ENCODE results near the gene CARMIL1.
A peak's percentile ranks its signal among the peaks of the same experiment; 100 is the strongest.

The CARMIL1 gene

DNA sequence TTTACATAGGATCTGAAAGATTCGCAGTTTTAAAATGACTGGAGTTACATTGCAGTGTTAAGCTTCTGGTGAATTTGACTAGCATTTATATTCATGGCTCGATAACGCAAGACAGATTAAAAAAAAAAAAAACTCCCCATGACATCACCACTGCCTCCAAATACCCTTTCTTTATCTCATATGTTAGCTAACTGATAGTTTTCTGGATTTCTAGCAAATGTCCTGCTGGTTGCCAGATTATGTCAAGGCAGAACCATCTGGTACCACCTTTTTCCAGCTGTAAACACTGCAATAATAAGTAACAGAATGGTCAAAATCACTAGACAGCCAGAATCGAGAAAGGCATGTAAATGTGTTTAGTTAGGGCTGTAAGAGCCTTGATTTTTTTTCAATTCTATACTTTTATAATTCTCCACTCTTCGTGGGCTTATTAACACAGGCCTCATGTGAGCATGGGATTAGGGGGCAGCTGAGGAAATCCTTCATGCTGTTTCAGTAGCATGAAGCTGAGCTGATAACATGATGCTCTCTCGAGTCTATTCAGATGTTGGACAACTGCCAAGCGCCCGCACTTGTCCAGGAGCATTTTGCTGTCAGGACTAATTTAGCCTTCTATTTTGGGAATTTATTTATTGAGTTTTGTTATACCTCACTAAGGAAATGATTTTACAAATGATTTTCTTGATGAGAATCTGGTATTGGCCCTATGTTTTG is 206.8 kb downstream of the CARMIL1 start:
- no peak for DNase-seq

- no peak for DNase-seq
Measured at GRCh38 chr6:25486550-25486949, 207.4 kb downstream of the CARMIL1 start.

DNA sequence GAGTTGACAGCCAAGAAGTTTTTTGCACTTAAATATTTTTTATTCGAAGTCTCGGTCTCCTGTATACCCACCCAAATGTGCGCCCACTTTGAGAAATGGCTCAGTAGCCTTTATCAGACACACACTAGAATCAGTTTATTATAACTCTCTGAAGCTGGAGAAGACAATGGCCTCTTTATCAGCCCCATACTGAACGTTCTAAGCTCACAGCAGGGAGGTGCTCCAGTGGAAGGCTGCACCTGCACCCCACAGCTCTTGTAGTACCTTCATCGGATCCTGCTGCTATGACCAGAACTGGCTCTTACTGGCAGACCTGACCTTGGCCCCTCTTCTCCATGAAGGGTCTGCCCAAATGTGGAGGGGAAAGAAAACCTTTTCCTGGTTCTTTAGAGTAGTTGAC is 207.8 kb downstream of the CARMIL1 start:
- no peak for DNase-seq

- DNase-seq, result no peak
Measured at GRCh38 chr6:25488156-25488555, 209.0 kb downstream of the CARMIL1 start.

- no peak for DNase-seq
Measured at GRCh38 chr6:25489399-25489798, 210.2 kb downstream of the CARMIL1 start.

GRCh38 chr6:25490018-25490801 is 211.0 kb downstream of the CARMIL1 start:
- peak; percentile 67 for DNase-seq

DNA sequence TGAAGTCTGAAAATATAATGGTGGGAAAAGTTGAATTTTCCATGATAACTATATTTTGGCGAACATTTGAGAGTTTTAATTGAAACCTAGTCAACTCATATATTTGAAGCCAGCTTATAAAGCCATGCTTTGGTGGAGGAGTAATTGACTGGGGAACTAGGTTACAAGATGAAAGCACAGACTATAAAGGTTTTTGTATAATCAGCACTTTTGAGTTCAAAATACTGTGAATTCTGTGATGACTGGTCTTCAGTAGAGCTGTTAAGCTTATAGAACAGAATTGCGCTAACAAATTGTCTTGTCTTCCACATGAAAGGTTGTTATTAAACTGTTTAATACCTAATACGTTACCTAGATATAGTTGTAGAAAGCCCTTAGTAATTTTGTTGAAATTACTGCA is 213.8 kb downstream of the CARMIL1 start:
- DNase-seq, result no peak

- no peak for DNase-seq
Measured at GRCh38 chr6:25494469-25494868, 215.3 kb downstream of the CARMIL1 start.

DNA sequence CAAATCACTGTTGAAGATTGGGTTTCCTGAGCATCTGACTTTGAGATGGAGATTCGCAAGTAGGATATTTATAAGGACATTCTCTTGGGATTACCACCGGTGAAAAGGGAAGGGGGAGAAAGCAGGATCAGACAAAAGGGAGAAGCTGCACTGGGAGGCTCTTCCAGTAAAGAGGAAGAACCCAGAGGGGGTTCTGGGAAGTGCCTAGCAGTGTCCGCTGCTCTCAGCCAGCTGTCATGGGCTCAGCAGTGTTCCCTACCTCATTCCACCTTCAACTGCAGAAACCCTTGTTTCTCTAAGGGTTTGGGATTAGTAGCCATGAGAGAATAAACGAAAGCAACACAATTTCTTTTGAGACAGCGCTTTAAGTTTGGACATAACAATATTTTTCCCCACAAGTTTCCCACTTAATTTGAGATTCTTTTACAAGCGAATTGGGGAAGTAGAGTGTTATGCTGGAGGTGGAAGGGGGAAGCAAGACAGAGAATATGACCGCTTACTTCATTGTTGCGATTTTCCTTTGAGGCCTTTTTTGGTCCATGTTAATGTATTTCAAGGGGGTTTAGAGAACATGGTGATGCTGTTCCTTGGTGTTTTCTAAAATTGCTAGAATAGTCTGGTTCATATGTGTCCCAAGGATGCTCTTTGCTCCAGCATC is 218.3 kb downstream of the CARMIL1 start:
- DNase-seq, result no peak

GRCh38 chr6:25498505-25498904 is 219.3 kb downstream of the CARMIL1 start:
- no peak for DNase-seq

DNA sequence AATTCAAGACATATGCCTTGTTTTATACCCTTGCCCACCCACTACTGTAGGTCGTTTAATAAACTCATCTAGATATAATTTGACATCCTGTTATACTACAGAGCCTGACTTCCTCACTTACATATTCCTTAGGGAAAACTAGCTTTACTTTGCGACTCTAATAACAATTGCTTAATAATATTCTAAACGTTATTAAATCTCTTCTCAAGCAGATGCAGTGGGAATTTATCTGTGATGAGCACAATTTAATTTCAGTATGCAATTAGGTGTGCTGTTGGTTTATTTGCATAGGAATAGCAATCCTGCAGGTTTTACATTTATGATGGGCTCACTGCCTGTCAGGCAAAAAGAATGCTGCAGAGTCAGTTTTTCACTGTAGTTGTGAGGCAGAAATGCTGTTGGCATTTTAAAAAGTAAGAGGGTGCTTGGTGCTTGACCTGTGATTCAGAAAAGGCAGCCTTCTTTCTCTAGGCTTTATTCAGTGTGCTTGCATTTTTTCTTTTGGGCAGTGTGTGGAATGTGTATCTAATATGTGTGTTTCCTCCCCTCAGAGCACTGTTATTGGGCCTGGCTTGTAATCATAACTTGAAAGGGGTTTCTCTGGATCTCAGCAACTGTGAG is 220.6 kb downstream of the CARMIL1 start:
- DNase-seq, result peak; percentile 14

DNA sequence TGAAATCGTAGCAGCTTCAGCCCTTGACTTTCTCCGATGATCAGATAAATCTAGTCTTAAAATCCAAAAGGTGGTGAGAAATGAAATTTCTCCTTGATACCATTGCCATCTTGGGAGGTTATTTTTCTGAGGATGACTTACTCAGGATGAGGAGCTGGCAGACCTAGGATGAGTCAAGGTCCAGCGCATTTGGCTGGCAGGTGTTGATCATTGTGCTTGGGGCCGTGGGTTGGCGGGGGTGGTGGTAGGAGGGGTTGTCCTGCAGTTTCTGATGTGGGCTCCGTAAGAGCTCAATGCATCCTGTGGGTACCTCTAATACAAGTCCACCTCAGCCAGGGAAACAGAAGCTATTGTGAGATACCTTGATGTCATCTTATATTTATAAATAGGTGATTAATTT is 224.5 kb downstream of the CARMIL1 start:
- no peak for DNase-seq

DNA sequence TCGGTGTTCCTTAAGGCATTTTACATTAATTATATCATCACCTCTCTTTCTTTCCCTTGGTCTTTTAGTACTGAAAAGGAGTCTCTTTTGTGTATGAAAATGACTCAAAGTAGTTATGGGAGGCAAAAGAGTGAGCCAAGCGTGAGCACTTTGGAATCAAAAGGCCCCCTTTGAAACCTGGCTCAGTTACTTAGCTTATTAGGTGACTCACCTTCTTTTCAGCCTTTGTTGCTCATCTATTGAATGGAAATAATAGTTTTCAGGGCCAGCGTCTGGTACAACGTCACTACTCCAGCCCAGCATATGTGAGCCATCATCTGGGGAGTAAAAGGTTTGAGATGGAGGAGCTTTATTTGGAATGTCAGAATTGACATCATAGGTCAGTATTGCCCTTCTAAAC is 225.5 kb downstream of the CARMIL1 start:
- no peak for DNase-seq

DNA sequence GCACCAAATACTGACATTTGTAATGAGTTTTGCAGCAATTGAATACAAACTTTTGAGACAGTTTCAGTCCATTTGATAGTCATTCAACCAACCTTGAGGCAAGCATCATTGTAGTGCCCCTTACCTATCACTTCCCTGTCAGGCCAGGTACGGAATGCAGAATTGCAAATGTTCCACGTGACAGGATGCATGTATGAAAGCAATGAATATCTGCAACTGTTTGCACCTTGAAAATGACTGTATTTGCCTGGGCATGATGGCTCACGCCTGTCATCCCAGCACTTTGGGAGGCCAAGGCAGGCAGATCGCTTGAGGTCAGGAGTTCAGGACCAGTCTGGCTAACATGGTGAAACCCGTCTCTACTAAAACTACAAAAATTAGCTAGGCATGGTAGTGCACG is 226.8 kb downstream of the CARMIL1 start:
- DNase-seq, result no peak

GRCh38 chr6:25508051-25508450 is 228.9 kb downstream of the CARMIL1 start:
- DNase-seq, result no peak

DNA sequence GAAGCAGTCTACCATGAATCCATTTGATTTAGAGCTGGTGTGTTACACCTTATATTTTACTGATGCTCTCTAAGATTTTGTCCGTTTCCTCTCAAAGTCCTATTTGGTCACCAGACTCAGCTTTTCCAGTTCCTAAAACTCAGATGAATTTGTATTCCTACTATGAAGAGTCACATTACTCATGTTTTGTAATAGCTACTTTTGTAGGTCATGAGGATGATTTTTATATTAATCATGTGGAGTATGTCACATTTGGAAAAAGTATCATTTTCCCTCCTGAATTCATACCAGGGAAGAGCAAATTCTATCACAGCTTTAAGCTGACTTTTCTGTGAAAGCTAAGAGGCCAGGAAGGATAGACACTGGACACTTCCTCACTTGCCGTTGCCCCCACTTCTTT is 232.2 kb downstream of the CARMIL1 start:
- DNase-seq, result no peak

- no peak for DNase-seq
Measured at GRCh38 chr6:25512560-25512959, 233.4 kb downstream of the CARMIL1 start.

GRCh38 chr6:25519856-25520255 is 240.7 kb downstream of the CARMIL1 start:
- DNase-seq, result no peak

DNA sequence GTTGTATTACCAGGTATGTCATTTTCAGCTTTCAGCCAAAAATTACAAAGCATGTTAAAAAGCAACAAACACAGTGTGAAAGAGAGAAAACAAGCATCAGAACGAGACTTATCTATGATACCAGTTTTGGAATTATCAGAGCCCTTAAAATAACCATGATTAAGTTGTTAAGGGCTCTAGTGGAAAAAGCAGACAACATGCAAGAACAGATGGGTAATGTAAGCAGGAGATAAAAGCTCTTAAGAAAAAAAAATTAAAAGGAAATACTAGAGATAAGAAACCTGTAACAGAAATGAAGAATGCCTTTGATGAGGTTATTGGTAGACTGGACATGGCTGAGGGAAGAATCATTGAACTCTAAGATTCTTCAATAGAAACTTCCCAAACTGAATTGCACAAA is 245.4 kb downstream of the CARMIL1 start:
- no peak for DNase-seq

GRCh38 chr6:25525078-25525477 is 245.9 kb downstream of the CARMIL1 start:
- DNase-seq, result no peak

DNA sequence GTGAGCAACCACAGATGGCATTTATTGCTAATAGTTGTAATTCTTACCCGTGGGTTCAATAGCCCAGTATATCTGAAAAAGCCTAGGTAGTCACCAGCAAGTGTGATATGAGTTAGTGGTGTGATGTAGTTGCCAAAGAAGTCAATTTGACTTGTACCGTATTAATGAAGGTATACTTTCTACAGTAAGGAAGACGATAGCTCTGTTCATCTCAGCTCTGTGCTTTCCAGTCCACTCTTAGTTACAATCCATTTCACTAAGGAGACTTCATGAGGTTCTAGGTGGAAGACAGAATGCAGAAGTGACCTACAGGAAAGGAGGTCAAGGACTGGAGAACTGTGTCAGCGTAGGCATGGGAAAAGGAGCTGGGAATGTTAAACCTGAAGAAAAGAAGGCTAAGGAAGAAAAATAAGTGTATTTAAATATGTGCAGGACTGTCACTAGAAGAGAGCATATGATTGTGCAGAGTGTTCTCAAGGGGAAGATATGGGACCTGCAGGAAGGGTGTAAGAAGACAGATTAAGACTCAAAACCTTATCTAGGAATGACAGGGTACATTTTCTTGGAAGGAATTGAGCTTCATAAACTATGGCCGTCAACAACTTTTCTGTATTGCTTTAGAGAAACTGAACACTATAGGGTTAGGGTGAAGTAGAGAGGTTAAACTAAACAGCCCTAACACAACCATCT is 255.9 kb downstream of the CARMIL1 start:
- DNase-seq, result no peak

DNA sequence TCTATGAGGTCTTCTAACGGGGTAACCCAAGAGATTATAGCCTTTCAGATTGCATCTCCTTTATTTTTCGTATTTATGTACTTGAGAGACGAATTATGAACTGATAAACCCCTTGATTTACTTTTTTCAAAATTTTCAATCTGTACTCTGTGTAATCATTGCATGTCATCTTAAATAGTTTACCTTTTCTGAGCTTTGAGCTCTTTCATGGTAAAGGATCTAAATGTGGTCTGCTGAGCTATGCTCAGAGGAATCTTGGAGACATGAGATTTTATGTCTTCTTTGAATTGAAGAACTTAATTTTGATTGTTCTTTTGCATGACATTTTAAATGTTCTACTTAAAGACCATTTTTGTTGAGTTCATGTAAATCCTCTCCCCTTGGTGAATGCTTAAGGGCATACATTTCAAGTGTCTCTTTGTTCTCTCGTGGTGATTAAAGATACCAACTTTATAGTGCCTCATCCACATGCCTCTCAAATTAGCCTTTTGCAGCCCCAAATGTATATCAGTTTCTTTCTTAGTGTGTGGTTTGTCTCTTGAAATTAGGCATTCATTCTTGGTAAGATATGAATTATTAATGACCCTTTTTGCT is 256.6 kb downstream of the CARMIL1 start:
- no peak for DNase-seq

DNA sequence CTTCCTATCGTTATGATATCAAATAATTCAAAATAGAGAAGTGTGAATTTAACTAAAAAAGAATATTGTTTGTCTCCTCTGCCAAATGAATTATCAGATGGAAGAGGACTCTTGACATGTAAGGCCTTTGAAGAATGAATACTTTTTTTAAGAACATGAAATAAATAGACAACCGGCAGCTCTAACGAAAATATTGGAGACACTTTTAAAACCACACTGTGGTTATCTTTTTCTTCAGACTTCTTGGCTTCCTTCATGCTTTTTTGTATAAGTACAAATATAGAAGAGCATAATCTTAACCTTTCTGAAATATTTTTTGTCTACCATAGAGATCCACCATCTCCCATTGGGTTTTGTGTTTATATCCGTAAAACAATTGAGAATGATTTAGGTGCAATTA is 257.6 kb downstream of the CARMIL1 start:
- no peak for DNase-seq
